SK-N-SH (cell line): ENCODE results near the gene MAPK11. TPM values are rescaled to one million over a fixed set of nuclear protein-coding genes. Genes with fewer than 3 reads are reported as not detected.

Experiments
- CTCF ChIA-PET: fragments of 300-600, 350-600 bp; formaldehyde crosslinking; extraction: SDS; loops from one replicate; lab custom pipeline; 2021; lab: Yijun Ruan, JAX
- POLR2A ChIA-PET: fragments of 350-600 bp; sonication (Branson Sonifier 250); formaldehyde crosslinking; extraction: SDS; loops from one replicate; lab custom pipeline; 2020; ENCODE audit warnings: antibody characterized with exemption, inconsistent platforms; lab: Yijun Ruan, JAX
- DNase-seq: peaks from one replicate; pipeline ENCODE4 v3.0.0; 2012
- H2AFZ ChIP-seq: fragments of 200-600 bp; sonication (generic); 2 replicates; pipeline ENCODE4 v1.8.1; 2016; ENCODE audit warnings: antibody characterized with exemption, mild to moderate bottlenecking, low read depth
- H3F3A ChIP-seq: fragments of 200-600 bp; sonication (generic); replicated peaks from 2 replicates; pipeline ENCODE3; 2016; ENCODE audit warnings: antibody characterized with exemption, mild to moderate bottlenecking; ENCODE audit not compliant: insufficient read depth
- H3K27ac ChIP-seq, 2 experiments: fragments of 200-500 bp in 1 of 2; fragments of 200-600 bp in 1 of 2; sonication (Bioruptor generic) in 1 of 2; sonication (generic), shearing (Covaris generic) in 1 of 2; 2 replicates each; pipeline versions ENCODE4 v1.5.1 to v1.6.1; 2014 to 2016; ENCODE audit warnings: low read depth in 2 of 2, inconsistent platforms in 1 of 2, low read length in 1 of 2, mild to moderate bottlenecking in 1 of 2, mixed read lengths in 1 of 2
- H3K27me3 ChIP-seq: fragments of 200-600 bp; sonication (generic), shearing (Covaris generic); 2 replicates; pipeline ENCODE4 v1.6.1; 2016; ENCODE audit warnings: mixed run types; ENCODE audit not compliant: insufficient read depth
- H3K36me3 ChIP-seq, 2 experiments: fragments of 200-500 bp in 1 of 2; fragments of 200-600 bp in 1 of 2; sonication (Bioruptor generic) in 1 of 2; sonication (generic) in 1 of 2; replicated peaks in 1 of 2; 2 replicates each; pipeline versions ENCODE3 to v1.5.1; 2014 to 2016; ENCODE audit warnings: low read length in 1 of 2, mild to moderate bottlenecking in 1 of 2; ENCODE audit not compliant: insufficient read depth in 2 of 2, control insufficient read depth in 1 of 2
- H3K4me1 ChIP-seq, 2 experiments: fragments of 200-500 bp in 1 of 2; fragments of 200-600 bp in 1 of 2; sonication (Bioruptor generic) in 1 of 2; sonication (generic), shearing (Covaris generic) in 1 of 2; 2 replicates each; pipeline versions ENCODE4 v1.5.1 to v1.6.1; 2014 to 2016; ENCODE audit warnings: low read depth in 1 of 2, low read length in 1 of 2, mixed run types in 1 of 2; ENCODE audit not compliant: insufficient read depth in 2 of 2, control insufficient read depth in 1 of 2
- H3K4me2 ChIP-seq: fragments of 200-600 bp; sonication (generic), shearing (Covaris generic); 2 replicates; pipeline ENCODE4 v1.6.1; 2017; ENCODE audit warnings: mixed run types
- H3K4me3 ChIP-seq, 2 experiments: fragments of 200-500 bp in 1 of 2; fragments of 200-600 bp in 1 of 2; sonication (Bioruptor generic) in 1 of 2; sonication (generic), shearing (Covaris generic) in 1 of 2; 2 replicates each; pipeline versions ENCODE4 v1.5.1 to v1.8.1; 2014 to 2016; ENCODE audit warnings: low read depth in 2 of 2, inconsistent platforms in 1 of 2, low read length in 1 of 2, mild to moderate bottlenecking in 1 of 2, mixed read lengths in 1 of 2, moderate library complexity in 1 of 2
- H3K79me2 ChIP-seq: fragments of 200-600 bp; sonication (generic); 2 replicates; pipeline ENCODE4 v1.8.1; 2017; ENCODE audit warnings: mild to moderate bottlenecking; ENCODE audit not compliant: insufficient read depth
- H3K9ac ChIP-seq: fragments of 200-600 bp; sonication (generic); 2 replicates; pipeline ENCODE4 v1.6.1; 2017; ENCODE audit warnings: mixed run types
- H3K9me2 ChIP-seq: fragments of 200-600 bp; sonication (generic); 2 replicates; pipeline ENCODE4 v1.6.1; 2017; ENCODE audit warnings: mixed run types
- H3K9me3 ChIP-seq: fragments of 200-600 bp; sonication (generic); 2 replicates; pipeline ENCODE4 v1.6.1; 2017; ENCODE audit warnings: mixed run types, mild to moderate bottlenecking, moderate library complexity
- H4K20me1 ChIP-seq: fragments of 200-600 bp; sonication (generic); 2 replicates; pipeline ENCODE4 v1.6.1; 2017; ENCODE audit warnings: mild to moderate bottlenecking, mixed run types; ENCODE audit not compliant: insufficient read depth
- EZH2phosphoT487 ChIP-seq: fragments of 200-600 bp; sonication (generic); IDR thresholded peaks from 2 replicates; pipeline ENCODE4 v1.6.1; 2017; ENCODE audit warnings: low read depth, mixed run types, mild to moderate bottlenecking, antibody characterized with exemption, moderate library complexity, borderline replicate concordance
- MXI1 ChIP-seq: IDR thresholded peaks from 2 replicates; pipeline ENCODE4 v1.6.1; 2012; ENCODE audit warnings: mild to moderate bottlenecking, low read depth, low read length, improper control_type of control experiment
- RXRA ChIP-seq: IDR thresholded peaks from 2 replicates; pipeline ENCODE4 v1.4.0; 2012; ENCODE audit warnings: low read depth, mild to moderate bottlenecking, borderline replicate concordance
- ZBTB33 ChIP-seq: IDR thresholded peaks from 2 replicates; pipeline ENCODE4 v1.4.0; 2012; ENCODE audit warnings: low read depth, borderline replicate concordance
- WGBS: methylation state at CpG from one replicate; pipeline ENCODE4 v1.1.6; 2017; ENCODE audit warnings: low lambda C conversion rate; 5-methylcytosine and 5-hydroxymethylcytosine counted together
- polyA plus RNA-seq, 3 experiments: library from polyadenylated mRNA; depleted of rRNA; stranded (reverse); fragments of >200 nt; gene quantifications; 2 replicates each; pipeline ENCODE4 v1.2.3, GENCODE V29; 2012
- TF ChIP-seq, protein P1 (sequence below): IDR thresholded peaks from 2 replicates; pipeline ENCODE4; 2012
- TF ChIP-seq, protein P2 (sequence below): fragments of 200-600 bp; sonication (generic); IDR thresholded peaks from 2 replicates; pipeline ENCODE4 v1.6.1; 2017; ENCODE audit warnings: antibody characterized with exemption, mild to moderate bottlenecking, moderate library complexity

The MAPK11 gene
- polyA plus RNA-seq, 1 of the 3 experiments (the other 2 are of a cell fraction), result 36.0 TPM

DNA sequence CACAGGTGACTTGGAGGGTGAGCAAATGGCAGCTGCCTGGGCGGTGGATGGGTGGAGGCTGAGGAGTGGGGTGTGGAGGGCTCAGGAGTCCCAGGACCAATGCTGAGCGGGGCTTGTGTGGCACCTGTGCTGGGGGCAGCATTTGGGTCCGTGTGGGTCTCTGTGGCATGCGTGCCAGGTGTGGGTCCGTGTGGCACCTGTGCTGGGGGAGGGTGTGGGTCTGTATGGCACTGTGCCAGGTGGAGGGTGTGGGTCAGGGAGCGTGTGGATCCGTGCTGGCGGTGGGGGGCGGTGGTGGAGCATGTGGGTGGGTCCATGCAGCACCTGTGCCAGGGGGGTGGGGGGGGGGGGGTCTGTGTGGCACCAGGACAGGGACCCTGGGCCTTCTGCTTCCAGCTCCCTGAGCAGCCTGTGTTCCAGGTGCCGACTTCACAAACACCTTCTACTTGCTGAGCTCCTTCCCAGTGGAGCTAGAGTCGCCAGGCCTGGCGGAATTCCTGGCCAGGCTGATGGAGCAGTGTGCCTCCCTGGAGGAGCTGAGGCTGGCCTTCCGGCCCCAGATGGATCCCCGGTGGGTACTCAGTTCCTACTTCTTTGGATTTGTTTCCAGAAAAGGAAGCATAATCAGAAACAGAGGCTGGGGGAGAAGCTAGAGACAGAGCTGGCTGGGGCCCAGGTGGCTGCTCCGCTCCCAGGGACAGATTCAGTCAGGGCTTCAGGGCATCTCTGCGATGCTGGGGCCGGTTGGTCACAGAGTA, 54.7 kb downstream of the MAPK11 start:
- Histone ChIP-seq H4K20me1 (peaks cover 20% of the 10 kb centered on the region; the same call in 1 of the 2 replicates), H3K9me2 (no peaks in the 10 kb centered on the region), H3K4me3 (no peak overlapping the region), H3K9ac (no peak overlapping the region), H3K27me3 (no peaks in the 10 kb centered on the region), H2AFZ (no peak overlapping the region), H3F3A (peaks cover 10% of the 10 kb centered on the region), H3K4me2 (no peak overlapping the region), H3K4me1 (peaks cover 0 to 22% of the 10 kb centered on the region in 2 experiments; a peak in 1 of 4 replicates), H3K79me2 (peaks cover 26% of the 10 kb centered on the region), H3K9me3 (no peaks in the 10 kb centered on the region), H3K36me3 (peaks cover 40 to 63% of the 10 kb centered on the region in 2 experiments), H3K27ac (peak overlapping the region in 1 of 2 experiments; percentile 12; a peak in 1 of 4 replicates)
- no peak for DNase-seq
- 86% methylated on average over 12 of the region's 17 CpGs for WGBS
- ChIA-PET CTCF (interaction anchor here (1.1 to 1.8 kb wide), 4 partner anchors 9 to 68 kb away, joined by 3 to 10 read pairs (median 6); no protein-coding TSS in a partner anchor), POLR2A (no interaction called here)
- TF ChIP-seq EZH2phosphoT487, result no peak
- no peak for TF ChIP-seq ZBTB33
- TF ChIP-seq MXI1, result no peak
- TF ChIP-seq, protein P1, sequence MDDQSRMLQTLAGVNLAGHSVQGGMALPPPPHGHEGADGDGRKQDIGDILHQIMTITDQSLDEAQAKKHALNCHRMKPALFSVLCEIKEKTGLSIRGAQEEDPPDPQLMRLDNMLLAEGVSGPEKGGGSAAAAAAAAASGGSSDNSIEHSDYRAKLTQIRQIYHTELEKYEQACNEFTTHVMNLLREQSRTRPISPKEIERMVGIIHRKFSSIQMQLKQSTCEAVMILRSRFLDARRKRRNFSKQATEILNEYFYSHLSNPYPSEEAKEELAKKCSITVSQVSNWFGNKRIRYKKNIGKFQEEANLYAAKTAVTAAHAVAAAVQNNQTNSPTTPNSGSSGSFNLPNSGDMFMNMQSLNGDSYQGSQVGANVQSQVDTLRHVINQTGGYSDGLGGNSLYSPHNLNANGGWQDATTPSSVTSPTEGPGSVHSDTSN, result no peak
- TF ChIP-seq, protein P2, sequence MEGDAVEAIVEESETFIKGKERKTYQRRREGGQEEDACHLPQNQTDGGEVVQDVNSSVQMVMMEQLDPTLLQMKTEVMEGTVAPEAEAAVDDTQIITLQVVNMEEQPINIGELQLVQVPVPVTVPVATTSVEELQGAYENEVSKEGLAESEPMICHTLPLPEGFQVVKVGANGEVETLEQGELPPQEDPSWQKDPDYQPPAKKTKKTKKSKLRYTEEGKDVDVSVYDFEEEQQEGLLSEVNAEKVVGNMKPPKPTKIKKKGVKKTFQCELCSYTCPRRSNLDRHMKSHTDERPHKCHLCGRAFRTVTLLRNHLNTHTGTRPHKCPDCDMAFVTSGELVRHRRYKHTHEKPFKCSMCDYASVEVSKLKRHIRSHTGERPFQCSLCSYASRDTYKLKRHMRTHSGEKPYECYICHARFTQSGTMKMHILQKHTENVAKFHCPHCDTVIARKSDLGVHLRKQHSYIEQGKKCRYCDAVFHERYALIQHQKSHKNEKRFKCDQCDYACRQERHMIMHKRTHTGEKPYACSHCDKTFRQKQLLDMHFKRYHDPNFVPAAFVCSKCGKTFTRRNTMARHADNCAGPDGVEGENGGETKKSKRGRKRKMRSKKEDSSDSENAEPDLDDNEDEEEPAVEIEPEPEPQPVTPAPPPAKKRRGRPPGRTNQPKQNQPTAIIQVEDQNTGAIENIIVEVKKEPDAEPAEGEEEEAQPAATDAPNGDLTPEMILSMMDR, result no peak
- TF ChIP-seq RXRA, result no peak

Other genes with a start within 250 kb of the MAPK11 start
- not detected in 2 replicates for gene TTLL8, start 212.1 kb downstream of the MAPK11 start, polyA plus RNA-seq (2012; rRNA removed)
- gene MLC1, start 185.0 kb downstream of the MAPK11 start, polyA plus RNA-seq (2012; rRNA removed), result not detected in 2 replicates
- 2.1 and 3.0 TPM in 2 replicates for gene MOV10L1, start 180.4 kb downstream of the MAPK11 start, polyA plus RNA-seq (2012; rRNA removed)
- gene PANX2, start 99.6 kb downstream of the MAPK11 start, polyA plus RNA-seq (2012; rRNA removed), result 1.3 and 2.4 TPM in 2 replicates
- gene TRABD, start 84.5 kb downstream of the MAPK11 start, polyA plus RNA-seq (2012; rRNA removed), result 36.7 and 50.6 TPM in 2 replicates
- gene SELENOO, start 69.4 kb downstream of the MAPK11 start, polyA plus RNA-seq (2012; rRNA removed), result 23.3 and 26.7 TPM in 2 replicates
- 40.4 and 42.8 TPM in 2 replicates for gene TUBGCP6, start 25.4 kb downstream of the MAPK11 start, polyA plus RNA-seq (2012; rRNA removed)
- gene HDAC10, start 19.1 kb downstream of the MAPK11 start, polyA plus RNA-seq (2012; rRNA removed), result 51.9 and 55.1 TPM in 2 replicates
- gene MAPK12, start 8.7 kb downstream of the MAPK11 start, polyA plus RNA-seq (2012; rRNA removed), result 118 TPM in 2 replicates
- 85.8 and 108 TPM in 2 replicates for gene PLXNB2, start 37.3 kb upstream of the MAPK11 start, polyA plus RNA-seq (2012; rRNA removed)
- gene DENND6B, start 56.6 kb upstream of the MAPK11 start, polyA plus RNA-seq (2012; rRNA removed), result 5.6 and 5.8 TPM in 2 replicates
- 45.1 and 45.7 TPM in 2 replicates for gene PPP6R2, start 72.9 kb upstream of the MAPK11 start, polyA plus RNA-seq (2012; rRNA removed)
- gene SBF1, start 204.7 kb upstream of the MAPK11 start, polyA plus RNA-seq (2012; rRNA removed), result 24.2 and 29.1 TPM in 2 replicates
- 0.49 and 0.61 TPM in 2 replicates for gene ADM2, start 211.2 kb upstream of the MAPK11 start, polyA plus RNA-seq (2012; rRNA removed)
- 0.05 and 0.06 TPM in 2 replicates for gene MIOX, start 216.5 kb upstream of the MAPK11 start, polyA plus RNA-seq (2012; rRNA removed)
- 34.3 and 42.8 TPM in 2 replicates for gene LMF2, start 237.3 kb upstream of the MAPK11 start, polyA plus RNA-seq (2012; rRNA removed)
- gene NCAPH2, start 237.8 kb upstream of the MAPK11 start, polyA plus RNA-seq (2012; rRNA removed), result 21.1 and 22.4 TPM in 2 replicates